K562 (cell line): ENCODE results near the gene DSC2. TPM values are rescaled to one million over a fixed set of nuclear protein-coding genes. Genes with fewer than 3 reads are reported as not detected.

Source experiments
- ATAC-seq: fragments of 200-7000 bp; cut with Tn5 transposase; 3 replicates; pipeline ENCODE4 v1.9.1; 2020; ENCODE audit warnings: moderate library complexity
- BruUV-seq: library from RNA; stranded (reverse); fragments of 400-500 nt; replicated peaks from 2 replicates; lab custom pipeline; 2021; lab: Mats Ljungman, UMichigan
- CTCF ChIA-PET: fragments of 300-600 bp; formaldehyde crosslinking; extraction: SDS; loops from one replicate; lab custom pipeline; 2021; ENCODE audit warnings: low intra/inter-chr PET ratio; lab: Yijun Ruan, JAX
- POLR2A ChIA-PET: fragments of 300-600, 350-650 bp; sonication (Branson Sonifier 250); formaldehyde crosslinking; extraction: SDS; loops from one replicate; lab custom pipeline; 2021; ENCODE audit warnings: antibody characterized with exemption, inconsistent platforms; lab: Yijun Ruan, JAX
- DNase-seq, 4 experiments: peaks; one replicate each; pipeline versions ENCODE4 v3.0.0 to v3.0.0-alpha.2; 2011 to 2018; ENCODE audit warnings: low spot score in 3 of 4, mixed read lengths in 3 of 4; ENCODE audit errors: extremely low read depth in 1 of 4
- FAIRE-seq: peaks from 2 replicates; lab custom pipeline; 2011; peaks lifted over from hg19 to GRCh38; lab: Jason Lieb, UNC
- H2AFZ ChIP-seq: 2 replicates; pipeline ENCODE4 v1.6.0; 2011; ENCODE audit warnings: low read depth, low read length, control low read depth, inconsistent platforms
- H3K27ac ChIP-seq: fragments of 200-600 bp; 3 replicates; pipeline ENCODE4 v1.8.0; 2011; ENCODE audit warnings: low read depth, mild to moderate bottlenecking, control low read depth, inconsistent platforms, low read length, moderate library complexity, mixed read lengths; ENCODE audit errors: extremely low read depth
- H3K27me3 ChIP-seq, 2 experiments: fragments of 300-600 bp in 1 of 2; 2 replicates in 1 of 2; 3 replicates in 1 of 2; pipeline versions ENCODE4 v1.6.0 to v1.8.0; 2011; ENCODE audit warnings: inconsistent platforms in 2 of 2, low read length in 2 of 2, mild to moderate bottlenecking in 1 of 2, mixed read lengths in 1 of 2, moderate library complexity in 1 of 2; ENCODE audit not compliant: control insufficient read depth in 2 of 2, insufficient read depth in 2 of 2
- H3K36me3 ChIP-seq: fragments of 300-600 bp; 3 replicates; pipeline ENCODE4 v1.8.0; 2011; ENCODE audit warnings: mild to moderate bottlenecking, low read length, inconsistent platforms; ENCODE audit not compliant: control insufficient read depth, insufficient read depth
- H3K4me1 ChIP-seq, 2 experiments: fragments of 200-600 bp in 1 of 2; replicated peaks in 1 of 2; 2 replicates in 1 of 2; 3 replicates in 1 of 2; pipeline versions ENCODE4 v1.5.1 to v1.8.0; 2011; ENCODE audit warnings: inconsistent platforms in 2 of 2, low read length in 2 of 2, mild to moderate bottlenecking in 1 of 2, mixed read lengths in 1 of 2, moderate library complexity in 1 of 2; ENCODE audit not compliant: control insufficient read depth in 2 of 2, insufficient read depth in 2 of 2
- H3K4me2 ChIP-seq: 2 replicates; pipeline ENCODE4 v1.6.1; 2011; ENCODE audit warnings: low read length, control low read depth, inconsistent platforms, mixed read lengths; ENCODE audit not compliant: insufficient read depth
- H3K4me3 ChIP-seq: fragments of 200-600 bp; sonication (generic), shearing (Covaris generic); 2 replicates; pipeline ENCODE4 v1.5.1; 2016; ENCODE audit warnings: control low read depth, inconsistent platforms
- H3K79me2 ChIP-seq: fragments of 200-600 bp; 3 replicates; pipeline ENCODE4 v1.8.0; 2011; ENCODE audit warnings: low read length, inconsistent platforms; ENCODE audit not compliant: control insufficient read depth, insufficient read depth
- H3K9ac ChIP-seq, 2 experiments: 2 replicates each; pipeline versions ENCODE4 v1.6.0 to v1.6.1; 2011; ENCODE audit warnings: low read depth in 2 of 2, low read length in 2 of 2, control low read depth in 1 of 2, inconsistent platforms in 1 of 2, mild to moderate bottlenecking in 1 of 2, mixed read lengths in 1 of 2; ENCODE audit not compliant: insufficient read depth in 1 of 2
- H3K9me1 ChIP-seq: one replicate; pipeline ENCODE4 v1.6.0; 2011; ENCODE audit warnings: inconsistent platforms, mild to moderate bottlenecking, low read length, moderate library complexity; ENCODE audit not compliant: control insufficient read depth, insufficient read depth
- H3K9me3 ChIP-seq: replicated peaks from 2 replicates; pipeline ENCODE4 v1.5.1; 2011; ENCODE audit warnings: low read depth, low read length, inconsistent platforms; ENCODE audit not compliant: control insufficient read depth, insufficient read depth
- H4K20me1 ChIP-seq: replicated peaks from 2 replicates; pipeline ENCODE4 v1.6.1; 2011; ENCODE audit warnings: low read length, inconsistent platforms, mixed read lengths; ENCODE audit not compliant: control insufficient read depth, insufficient read depth
- ATF3 ChIP-seq, 2 experiments: fragments of 450-650 bp in 1 of 2; sonication (generic) in 1 of 2; formaldehyde crosslinking in 1 of 2; IDR thresholded peaks in 1 of 2; conservative IDR thresholded peaks in 1 of 2; 2 replicates each; pipeline versions ENCODE4 v1.6.1 to v1.8.1; 2016 to 2023; ENCODE audit warnings: mild to moderate bottlenecking in 2 of 2, moderate library complexity in 2 of 2, inconsistent platforms in 1 of 2, missing genetic modification reagents in 1 of 2
- ATF4 ChIP-seq: fragments of 450-650 bp; formaldehyde crosslinking; IDR thresholded peaks from 2 replicates; pipeline ENCODE4 v1.4.0; 2022; ENCODE audit warnings: mild to moderate bottlenecking, moderate library complexity
- BHLHE40 ChIP-seq: IDR thresholded peaks from 2 replicates; pipeline ENCODE4 v1.6.1; 2011; ENCODE audit warnings: low read length, improper control_type of control experiment
- BRCA1 ChIP-seq, 2 experiments: fragments of 450-650 bp in 1 of 2; sonication (generic) in 1 of 2; formaldehyde crosslinking in 1 of 2; IDR thresholded peaks; 2 replicates each; pipeline versions ENCODE4 v1.5.0 to v1.6.1; 2017 to 2020; ENCODE audit warnings: mild to moderate bottlenecking in 1 of 2, missing genetic modification reagents in 1 of 2
- CEBPB ChIP-seq: fragments of 450-650 bp; IDR thresholded peaks from 2 replicates; pipeline ENCODE4 v1.6.1; 2016; ENCODE audit warnings: missing genetic modification characterization, missing compliant biosample characterization
- CEBPG ChIP-seq, 3 experiments: fragments of 200-800 bp in 1 of 3; sonication (Bioruptor generic) in 1 of 3; sonication (generic) in 1 of 3; formaldehyde crosslinking in 1 of 3; IDR thresholded peaks in 2 of 3; conservative IDR thresholded peaks in 1 of 3; 2 replicates each; pipeline versions ENCODE4 v1.6.1 to v1.8.0; 2016 to 2022; ENCODE audit warnings: missing compliant biosample characterization in 2 of 3, missing genetic modification characterization in 2 of 3, mild to moderate bottlenecking in 1 of 3, missing genetic modification reagents in 1 of 3
- DNMT1 ChIP-seq: fragments of 450-650 bp; IDR thresholded peaks from 2 replicates; pipeline ENCODE4 v1.6.1; 2016; ENCODE audit warnings: antibody characterized with exemption, mild to moderate bottlenecking
- MYNN ChIP-seq, 2 experiments: sonication (generic); formaldehyde crosslinking in 1 of 2; IDR thresholded peaks; 2 replicates each; pipeline versions ENCODE4 v1.5.0 to v1.6.1; 2016 to 2020; ENCODE audit warnings: antibody characterized with exemption in 1 of 2, missing genetic modification reagents in 1 of 2
- NR2C1 ChIP-seq, 2 experiments: fragments of 450-650 bp; IDR thresholded peaks; 2 replicates each; pipeline ENCODE4 v1.6.1; 2017; ENCODE audit warnings: mild to moderate bottlenecking in 2 of 2, antibody characterized with exemption in 1 of 2, inconsistent platforms in 1 of 2, missing compliant biosample characterization in 1 of 2, missing genetic modification characterization in 1 of 2
- SIN3B ChIP-seq: fragments of 450-650 bp; IDR thresholded peaks from 2 replicates; pipeline ENCODE4 v1.6.1; 2017; ENCODE audit warnings: low read depth, mild to moderate bottlenecking, moderate library complexity
- ZNF41 ChIP-seq: fragments of 250-450 bp; sonication (Bioruptor Pico); conservative IDR thresholded peaks from 2 replicates; pipeline ENCODE4 v1.4.0; 2020; ENCODE audit warnings: mild to moderate bottlenecking
- ZSCAN32 ChIP-seq: fragments of 450-650 bp; formaldehyde crosslinking; IDR thresholded peaks from 2 replicates; pipeline ENCODE4 v1.4.0; 2020; ENCODE audit warnings: mild to moderate bottlenecking, moderate library complexity
- WGBS: fragments of 100-300 bp; shearing (Covaris generic); methylation state at CpG from one replicate; pipeline ENCODE4 v1.1.6; 2016; ENCODE audit warnings: low coverage, mixed read lengths; ENCODE audit not compliant: insufficient coverage; ENCODE audit errors: missing lambda C conversion rate; 5-methylcytosine and 5-hydroxymethylcytosine counted together
- in situ Hi-C: fragments of 300-500 bp; cut with MboI; formaldehyde crosslinking; loops from 4 replicates; pipeline ENCODE4 v1.15.0; 2018; ENCODE audit warnings: inconsistent platforms, mixed read lengths
- intact Hi-C: fragments of 100-400 bp; cut with micrococcal nuclease; formaldehyde crosslinking; loops from 2 replicates; pipeline ENCODE4 v1.14.2; 2022
- polyA plus RNA-seq, 8 experiments: library from polyadenylated mRNA; depleted of rRNA in 4 of 8; stranded (reverse) in 5 of 8; unstranded in 3 of 8; fragments of >200 nt; fragmentation: Nextera tagmentation in 2 of 8; fragmentation: Illumina TruSeq in 1 of 8; extraction: Ambion mirVana in 2 of 8; extraction: Trizol in 1 of 8; gene quantifications; 2 replicates each; pipeline versions ENCODE4 v1.2.1 to v1.2.3, GENCODE V29; 2011 to 2014; ENCODE audit warnings: inconsistent platforms in 1 of 8, missing spikeins in 1 of 8
- total RNA-seq, 7 experiments: library from RNA; depleted of rRNA in 6 of 7; stranded (reverse); fragments of >200 nt in 6 of 7; fragmentation: Illumina TruSeq in 2 of 7; extraction: Trizol in 2 of 7; gene quantifications; 2 replicates each; pipeline versions ENCODE4 v1.2.1 to v1.2.3, GENCODE V29; 2011 to 2021; ENCODE audit warnings: low replicate concordance in 1 of 7

DSC2 gene
- total and polyA plus RNA-seq, 9 of the 15 experiments (the other 6 are each of a cell fraction or from before 2014, with no cell fraction given) = 3.8 to 15.3 (median 6.4) TPM

- TF ChIP-seq DNMT1 (no peak), BHLHE40 (no peak), BRCA1 (IDR thresholded peaks at IDR 0.05) (no peak), BRCA1 (CRISPR knock-in tag; IDR thresholded peaks at IDR 0.05) (no peak), SIN3B (no peak)
These were observed 47.1 kb upstream of the DSC2 start (continued) for GRCh38 chr18:31149351-31149750.

GRCh38 chr18:31148600-31148999 lies 46.4 kb upstream of the DSC2 start:
- no peak overlapping the region for H3K4me3 ChIP-seq
- WGBS = 5% methylated on average over 3 of the region's 3 CpGs
- no peak overlapping the region for H2AFZ ChIP-seq
- H3K36me3 ChIP-seq = no peaks in the 10 kb centered on the region
- intact Hi-C loops (no loop called here), in situ Hi-C loops (no loop called here)
- no peaks in the 10 kb centered on the region for H3K27me3 ChIP-seq
- POLR2A ChIA-PET = no interaction called here
- H3K4me2 ChIP-seq = no peak overlapping the region
- no peaks in the 10 kb centered on the region for H3K79me2 ChIP-seq
- FAIRE-seq (no peak), ATAC-seq (no peak), DNase-seq (no peak)
- CTCF ChIA-PET = no interaction called here
- H4K20me1 ChIP-seq = no peaks in the 10 kb centered on the region
- no peaks in the 10 kb centered on the region for H3K4me1 ChIP-seq
- no peaks in the 10 kb centered on the region for H3K9me1 ChIP-seq
- no TSS peak for BruUV-seq
- no peak overlapping the region for H3K27ac ChIP-seq
- no peak overlapping the region for H3K9ac ChIP-seq
- no peaks in the 10 kb centered on the region for H3K9me3 ChIP-seq
- TF ChIP-seq CEBPB (tag) (0 out of 2 replicates have a peak, but pooled peaks have one; percentile 52), ZNF41 (no peak), CEBPG (CRISPR knock-in tag; IDR thresholded peaks at IDR 0.05) (no peak), CEBPG (tag; conservative IDR thresholded peaks at IDR 0.05 in 1 of 2, IDR thresholded peaks at IDR 0.05 in 1 of 2) (peak; percentile 51 to 79; a peak in 3 of 4 replicates), ATF3 (IDR thresholded peaks at IDR 0.05) (peak; percentile 69), ATF3 (CRISPR knock-in tag; conservative IDR thresholded peaks at IDR 0.05) (no peak), ATF4 (CRISPR knock-in tag) (peak; percentile 70), NR2C1 (IDR thresholded peaks at IDR 0.05) (no peak), NR2C1 (tag; IDR thresholded peaks at IDR 0.05) (no peak), MYNN (IDR thresholded peaks at IDR 0.05) (no peak), MYNN (CRISPR knock-in tag; IDR thresholded peaks at IDR 0.05) (no peak), ZSCAN32 (CRISPR knock-in tag) (peak; percentile 40; the same call in 1 of the 2 replicates)
